HepG2 (cell line): ENCODE measurements around the gene AK3. TPM values are rescaled to one million over a fixed set of nuclear protein-coding genes. Genes with fewer than 3 reads are reported as not detected.

ENCODE experiments used
- BRD4 ChIP-seq: sonication (generic); formaldehyde crosslinking; IDR thresholded peaks from 2 replicates; pipeline ENCODE4 v1.4.0; 2020; ENCODE audit warnings: missing genetic modification reagents
- NONO ChIP-seq, 2 experiments: fragments of 450-650 bp in 1 of 2; sonication (generic) in 1 of 2; formaldehyde crosslinking in 1 of 2; IDR thresholded peaks in 1 of 2; conservative IDR thresholded peaks in 1 of 2; 2 replicates each; pipeline versions ENCODE4 v1.6.1 to v1.8.0; 2017 to 2022; ENCODE audit warnings: mild to moderate bottlenecking in 1 of 2, missing genetic modification reagents in 1 of 2, moderate library complexity in 1 of 2
- PRMT3 ChIP-seq: sonication (generic); formaldehyde crosslinking; IDR thresholded peaks from 2 replicates; pipeline ENCODE4 v1.8.1; 2022; ENCODE audit warnings: low read depth, mild to moderate bottlenecking, moderate library complexity, missing genetic modification reagents, borderline replicate concordance
- TRIM24 ChIP-seq: sonication (generic); formaldehyde crosslinking; IDR thresholded peaks from 2 replicates; pipeline ENCODE4 v1.8.0; 2022; ENCODE audit warnings: mild to moderate bottlenecking, missing genetic modification reagents
- ZFP90 ChIP-seq: sonication (generic); formaldehyde crosslinking; IDR thresholded peaks from 2 replicates; pipeline ENCODE4 v1.8.0; 2022; ENCODE audit warnings: missing genetic modification reagents, mild to moderate bottlenecking, inconsistent platforms, borderline replicate concordance
- ZNF337 ChIP-seq: sonication (generic); formaldehyde crosslinking; IDR thresholded peaks from 2 replicates; pipeline ENCODE4 v1.5.1; 2020; ENCODE audit warnings: missing genetic modification reagents, low read depth, mild to moderate bottlenecking, borderline replicate concordance
- ZNF552 ChIP-seq: sonication (generic); formaldehyde crosslinking; IDR thresholded peaks from 2 replicates; pipeline ENCODE4 v1.9.0; 2022; ENCODE audit warnings: missing genetic modification reagents, mild to moderate bottlenecking, borderline replicate concordance
- ZNF577 ChIP-seq: sonication (generic); formaldehyde crosslinking; IDR thresholded peaks from 2 replicates; pipeline ENCODE4 v1.4.0; 2020; ENCODE audit warnings: mild to moderate bottlenecking, low read depth, missing genetic modification reagents, borderline replicate concordance
- ZNF614 ChIP-seq: IDR thresholded peaks from 2 replicates; pipeline ENCODE4 v1.6.1; 2018; ENCODE audit warnings: missing biosample characterization, missing genetic modification reagents, inconsistent platforms, borderline replicate concordance
- ZNF766 ChIP-seq: sonication (generic); formaldehyde crosslinking; IDR thresholded peaks from 2 replicates; pipeline ENCODE4 v1.5.0; 2020; ENCODE audit warnings: missing genetic modification reagents, borderline replicate concordance
- polyA plus RNA-seq, 8 experiments: library from polyadenylated mRNA; depleted of rRNA in 3 of 8; stranded (reverse) in 7 of 8; unstranded in 1 of 8; fragments of >200 nt; fragmentation: Illumina TruSeq in 4 of 8; extraction: Trizol in 4 of 8; gene quantifications; 2 replicates each; pipeline versions ENCODE4 v1.2.1 to v1.2.3, GENCODE V29; 2011 to 2016; ENCODE audit warnings: low read depth in 4 of 8, missing spikeins in 1 of 8, mixed read lengths in 1 of 8; ENCODE audit not compliant: insufficient read depth in 1 of 8
- total RNA-seq, 5 experiments: library from RNA; depleted of rRNA; stranded (reverse); fragments of >200 nt; fragmentation: Illumina TruSeq; extraction: Trizol; gene quantifications; 2 replicates each; pipeline ENCODE4 v1.2.3, GENCODE V29; 2016; ENCODE audit warnings: low read depth in 1 of 5
- TF ChIP-seq, protein P1 (sequence below): sonication (generic); formaldehyde crosslinking; IDR thresholded peaks from 2 replicates; pipeline ENCODE4 v1.8.0; 2022; ENCODE audit warnings: low read depth, missing genetic modification reagents
- TF ChIP-seq, protein P2 (sequence below): sonication (generic); formaldehyde crosslinking; IDR thresholded peaks from 2 replicates; pipeline ENCODE4 v1.4.0; 2020; ENCODE audit warnings: mild to moderate bottlenecking, missing genetic modification reagents
- TF ChIP-seq, protein P3 (sequence below): sonication (generic); formaldehyde crosslinking; conservative IDR thresholded peaks from 2 replicates; pipeline ENCODE4 v1.5.0; 2020; ENCODE audit warnings: missing genetic modification reagents
- TF ChIP-seq, protein P4 (sequence below): sonication (generic); formaldehyde crosslinking; IDR thresholded peaks from 2 replicates; pipeline ENCODE4 v1.5.1; 2020; ENCODE audit warnings: missing genetic modification reagents, mild to moderate bottlenecking, borderline replicate concordance
- TF ChIP-seq, protein P5 (sequence below): sonication (generic); formaldehyde crosslinking; IDR thresholded peaks from 2 replicates; pipeline ENCODE4 v1.4.0; 2020; ENCODE audit warnings: missing genetic modification reagents
- TF ChIP-seq, protein P6 (sequence below): IDR thresholded peaks from 2 replicates; pipeline ENCODE4 v1.6.1; 2016
- TF ChIP-seq, protein P7 (sequence below): sonication (generic); formaldehyde crosslinking; IDR thresholded peaks from 2 replicates; pipeline ENCODE4 v1.8.0; 2022; ENCODE audit warnings: missing genetic modification reagents, mild to moderate bottlenecking, inconsistent platforms, borderline replicate concordance

The AK3 gene
- total and polyA plus RNA-seq, 2 of the 13 experiments (the other 11 are each of a cell fraction or from before 2014, with no cell fraction given), result 76.8 to 109 TPM

DNA sequence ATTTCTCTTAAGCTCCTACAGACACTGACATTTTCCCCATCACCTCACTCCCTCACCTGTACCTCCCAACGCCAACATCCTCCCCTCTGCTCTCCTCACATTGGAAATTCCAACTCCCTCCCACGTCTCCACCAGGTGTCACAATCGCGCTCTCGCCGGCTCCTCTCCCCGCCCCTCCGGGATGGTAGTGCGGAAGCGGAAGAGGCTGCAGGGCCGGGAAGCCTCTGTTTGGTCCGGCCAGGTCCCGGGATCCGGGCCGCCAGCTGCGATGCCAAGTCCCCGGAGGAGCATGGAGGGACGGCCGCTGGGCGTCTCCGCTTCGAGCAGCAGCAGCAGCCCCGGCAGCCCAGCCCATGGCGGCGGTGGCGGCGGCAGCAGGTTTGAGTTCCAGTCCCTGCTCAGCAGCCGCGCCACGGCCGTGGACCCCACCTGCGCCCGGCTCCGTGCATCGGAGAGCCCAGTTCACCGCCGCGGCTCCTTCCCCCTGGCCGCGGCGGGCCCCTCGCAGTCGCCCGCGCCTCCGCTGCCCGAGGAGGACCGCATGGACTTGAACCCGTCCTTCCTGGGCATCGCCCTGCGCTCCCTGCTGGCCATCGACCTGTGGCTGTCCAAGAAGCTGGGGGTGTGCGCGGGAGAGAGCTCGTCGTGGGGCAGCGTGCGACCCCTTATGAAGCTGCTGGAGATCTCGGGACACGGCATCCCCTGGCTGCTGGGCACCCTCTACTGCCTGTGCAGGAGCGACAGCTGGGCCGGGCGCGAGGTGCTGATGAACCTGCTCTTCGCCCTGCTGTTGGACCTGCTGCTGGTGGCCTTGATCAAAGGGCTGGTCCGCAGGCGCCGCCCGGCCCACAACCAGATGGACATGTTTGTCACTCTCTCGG is 78.7 kb downstream of the AK3 start, which contains the start of gene PLPP6 (continued):
- TF ChIP-seq, protein P1, sequence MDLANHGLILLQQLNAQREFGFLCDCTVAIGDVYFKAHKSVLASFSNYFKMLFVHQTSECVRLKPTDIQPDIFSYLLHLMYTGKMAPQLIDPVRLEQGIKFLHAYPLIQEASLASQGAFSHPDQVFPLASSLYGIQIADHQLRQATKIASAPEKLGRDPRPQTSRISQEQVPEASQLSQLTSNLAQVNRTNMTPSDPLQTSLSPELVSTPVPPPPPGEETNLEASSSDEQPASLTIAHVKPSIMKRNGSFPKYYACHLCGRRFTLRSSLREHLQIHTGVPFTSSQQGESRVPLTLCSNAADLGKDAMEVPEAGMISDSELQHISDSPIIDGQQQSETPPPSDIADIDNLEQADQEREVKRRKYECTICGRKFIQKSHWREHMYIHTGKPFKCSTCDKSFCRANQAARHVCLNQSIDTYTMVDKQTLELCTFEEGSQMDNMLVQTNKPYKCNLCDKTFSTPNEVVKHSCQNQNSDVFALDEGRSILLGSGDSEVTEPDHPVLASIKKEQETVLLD (CRISPR knock-in tag), result no peak
- peak; percentile 83; the same call in 1 of the 2 replicates for TF ChIP-seq ZNF337 (CRISPR knock-in tag)
- TF ChIP-seq, protein P2, sequence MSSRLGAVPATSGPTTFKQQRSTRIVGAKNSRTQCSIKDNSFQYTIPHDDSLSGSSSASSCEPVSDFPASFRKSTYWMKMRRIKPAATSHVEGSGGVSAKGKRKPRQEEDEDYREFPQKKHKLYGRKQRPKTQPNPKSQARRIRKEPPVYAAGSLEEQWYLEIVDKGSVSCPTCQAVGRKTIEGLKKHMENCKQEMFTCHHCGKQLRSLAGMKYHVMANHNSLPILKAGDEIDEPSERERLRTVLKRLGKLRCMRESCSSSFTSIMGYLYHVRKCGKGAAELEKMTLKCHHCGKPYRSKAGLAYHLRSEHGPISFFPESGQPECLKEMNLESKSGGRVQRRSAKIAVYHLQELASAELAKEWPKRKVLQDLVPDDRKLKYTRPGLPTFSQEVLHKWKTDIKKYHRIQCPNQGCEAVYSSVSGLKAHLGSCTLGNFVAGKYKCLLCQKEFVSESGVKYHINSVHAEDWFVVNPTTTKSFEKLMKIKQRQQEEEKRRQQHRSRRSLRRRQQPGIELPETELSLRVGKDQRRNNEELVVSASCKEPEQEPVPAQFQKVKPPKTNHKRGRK (CRISPR knock-in tag), result no peak
- no peak for TF ChIP-seq ZNF577 (CRISPR knock-in tag)
- TF ChIP-seq ZNF552 (CRISPR knock-in tag), result peak; percentile 62; the same call in 1 of the 2 replicates
- TF ChIP-seq, protein P3, sequence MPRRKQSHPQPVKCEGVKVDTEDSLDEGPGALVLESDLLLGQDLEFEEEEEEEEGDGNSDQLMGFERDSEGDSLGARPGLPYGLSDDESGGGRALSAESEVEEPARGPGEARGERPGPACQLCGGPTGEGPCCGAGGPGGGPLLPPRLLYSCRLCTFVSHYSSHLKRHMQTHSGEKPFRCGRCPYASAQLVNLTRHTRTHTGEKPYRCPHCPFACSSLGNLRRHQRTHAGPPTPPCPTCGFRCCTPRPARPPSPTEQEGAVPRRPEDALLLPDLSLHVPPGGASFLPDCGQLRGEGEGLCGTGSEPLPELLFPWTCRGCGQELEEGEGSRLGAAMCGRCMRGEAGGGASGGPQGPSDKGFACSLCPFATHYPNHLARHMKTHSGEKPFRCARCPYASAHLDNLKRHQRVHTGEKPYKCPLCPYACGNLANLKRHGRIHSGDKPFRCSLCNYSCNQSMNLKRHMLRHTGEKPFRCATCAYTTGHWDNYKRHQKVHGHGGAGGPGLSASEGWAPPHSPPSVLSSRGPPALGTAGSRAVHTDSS (CRISPR knock-in tag), result no peak
- no peak; the same call in none of the 2 replicates for TF ChIP-seq ZNF614
- TF ChIP-seq, protein P4, sequence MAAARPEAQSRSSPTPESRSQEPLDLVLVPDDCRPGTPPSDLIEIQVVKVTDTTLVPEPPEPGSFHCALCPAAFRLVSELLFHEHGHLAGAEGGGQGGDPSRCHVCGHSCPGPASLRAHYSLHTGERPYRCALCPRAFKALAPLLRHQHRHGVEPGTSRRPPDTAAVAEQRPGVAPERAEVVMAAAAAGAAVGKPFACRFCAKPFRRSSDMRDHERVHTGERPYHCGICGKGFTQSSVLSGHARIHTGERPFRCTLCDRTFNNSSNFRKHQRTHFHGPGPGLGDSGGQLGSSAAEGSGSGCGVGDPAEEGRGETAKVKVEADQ, result peak; percentile 66; the same call in 1 of the 2 replicates
- TF ChIP-seq PRMT3 (CRISPR knock-in tag), result no peak
- no peak for TF ChIP-seq NONO (IDR thresholded peaks at IDR 0.05)
- TF ChIP-seq NONO (CRISPR knock-in tag; conservative IDR thresholded peaks at IDR 0.05), result peak; percentile 84
- TF ChIP-seq, protein P5, sequence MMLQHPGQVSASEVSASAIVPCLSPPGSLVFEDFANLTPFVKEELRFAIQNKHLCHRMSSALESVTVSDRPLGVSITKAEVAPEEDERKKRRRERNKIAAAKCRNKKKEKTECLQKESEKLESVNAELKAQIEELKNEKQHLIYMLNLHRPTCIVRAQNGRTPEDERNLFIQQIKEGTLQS, result peak; percentile 12; the same call in 1 of the 2 replicates
- TF ChIP-seq, protein P6, sequence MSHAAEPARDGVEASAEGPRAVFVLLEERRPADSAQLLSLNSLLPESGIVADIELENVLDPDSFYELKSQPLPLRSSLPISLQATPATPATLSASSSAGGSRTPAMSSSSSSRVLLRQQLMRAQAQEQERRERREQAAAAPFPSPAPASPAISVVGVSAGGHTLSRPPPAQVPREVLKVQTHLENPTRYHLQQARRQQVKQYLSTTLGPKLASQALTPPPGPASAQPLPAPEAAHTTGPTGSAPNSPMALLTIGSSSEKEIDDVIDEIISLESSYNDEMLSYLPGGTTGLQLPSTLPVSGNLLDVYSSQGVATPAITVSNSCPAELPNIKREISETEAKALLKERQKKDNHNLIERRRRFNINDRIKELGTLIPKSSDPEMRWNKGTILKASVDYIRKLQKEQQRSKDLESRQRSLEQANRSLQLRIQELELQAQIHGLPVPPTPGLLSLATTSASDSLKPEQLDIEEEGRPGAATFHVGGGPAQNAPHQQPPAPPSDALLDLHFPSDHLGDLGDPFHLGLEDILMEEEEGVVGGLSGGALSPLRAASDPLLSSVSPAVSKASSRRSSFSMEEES (CRISPR knock-in tag), result peak; percentile 38; the same call in 1 of the 2 replicates
- peak; percentile 80; the same call in 1 of the 2 replicates for TF ChIP-seq BRD4 (CRISPR knock-in tag)
- peak; percentile 37; the same call in 1 of the 2 replicates for TF ChIP-seq ZFP90 (CRISPR knock-in tag)
- TF ChIP-seq, protein P7, sequence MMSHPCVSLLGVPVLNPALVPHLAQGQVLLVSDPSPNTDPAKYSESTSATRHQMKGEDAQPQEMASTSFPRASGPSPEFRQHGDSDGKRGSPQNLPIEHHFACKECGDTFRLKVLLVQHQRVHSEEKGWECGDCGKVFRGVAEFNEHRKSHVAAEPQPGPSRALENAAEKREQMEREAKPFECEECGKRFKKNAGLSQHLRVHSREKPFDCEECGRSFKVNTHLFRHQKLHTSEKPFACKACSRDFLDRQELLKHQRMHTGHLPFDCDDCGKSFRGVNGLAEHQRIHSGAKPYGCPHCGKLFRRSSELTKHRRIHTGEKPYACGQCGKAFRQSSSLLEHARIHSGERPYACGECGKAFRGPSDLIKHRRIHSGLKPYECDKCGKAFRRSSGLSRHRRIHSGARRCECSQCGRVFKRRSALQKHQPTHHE (CRISPR knock-in tag), result no peak
- no peak for TF ChIP-seq TRIM24 (CRISPR knock-in tag)
- 0 out of 2 replicates have a peak, but pooled peaks have one; percentile 12 for TF ChIP-seq ZNF766 (CRISPR knock-in tag)
